Fibroblast of peridontal ligament (primary cell): ENCODE data around the gene CD33.
"Not testable (repeated sequence)": the region's sequence is repeated elsewhere in the genome, so short reads cannot be mapped to it uniquely, and the experiment has no call there.

ENCODE experiments used
- DNase-seq: peaks from one replicate; pipeline ENCODE4 v3.0.0-alpha.2; 2010; ENCODE audit errors: extremely low read depth

Gene CD33

GRCh38 chr19:51210191-51210784, 14.6 kb upstream of the CD33 start:
- DNase-seq: no peak

GRCh38 chr19:51210874-51211361, 14.0 kb upstream of the CD33 start:
- not testable (repeated sequence) for DNase-seq

GRCh38 chr19:51211833-51212232, 13.0 kb upstream of the CD33 start:
- DNase-seq: no peak

GRCh38 chr19:51219307-51219706, 5.6 kb upstream of the CD33 start:
- DNase-seq: no peak

DNA sequence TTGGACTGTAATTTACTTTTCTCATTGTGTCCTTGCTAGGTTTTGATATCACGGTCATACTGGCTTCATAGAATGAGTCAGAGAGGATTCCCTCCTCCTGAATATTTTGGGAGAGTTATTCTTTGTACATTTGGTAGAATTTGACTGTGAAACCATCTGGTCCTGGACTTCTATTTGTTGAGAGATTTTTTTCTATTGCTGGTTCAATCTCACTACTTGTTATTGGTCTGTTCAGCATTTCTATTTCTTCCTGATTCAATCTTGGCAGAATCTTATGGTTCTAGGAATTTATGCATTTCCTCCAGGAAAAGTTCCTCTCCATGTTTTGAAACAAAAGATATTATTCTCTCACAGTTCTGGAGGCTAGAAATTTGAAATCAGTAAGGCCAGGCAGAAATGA, 4.9 kb upstream of the CD33 start:
- DNase-seq: no peak

- no peak for DNase-seq
Measured at GRCh38 chr19:51220996-51221395, 3.9 kb upstream of the CD33 start.

- no peak for DNase-seq
Measured at GRCh38 chr19:51224163-51224641, 678 bp upstream of the CD33 start.

DNA sequence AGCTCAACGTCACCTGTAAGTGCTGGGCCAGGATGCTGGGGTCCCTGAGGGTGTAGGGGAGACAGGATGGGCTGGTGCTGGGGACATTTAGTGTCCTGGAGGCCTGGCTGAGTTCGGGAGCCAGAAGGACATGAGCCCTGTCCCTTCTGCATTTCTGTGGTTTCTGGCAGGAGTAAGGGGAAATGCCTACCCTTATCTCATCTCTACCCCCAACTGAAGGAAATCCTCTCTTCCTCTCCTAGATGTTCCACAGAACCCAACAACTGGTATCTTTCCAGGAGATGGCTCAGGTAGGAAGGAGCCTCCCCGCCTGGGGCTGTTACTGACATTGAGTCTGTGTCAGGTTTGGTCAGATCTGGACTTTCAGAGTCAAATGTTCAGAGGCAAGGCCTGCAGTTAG, 1.2 kb downstream of the CD33 start:
- DNase-seq: no peak

DNA sequence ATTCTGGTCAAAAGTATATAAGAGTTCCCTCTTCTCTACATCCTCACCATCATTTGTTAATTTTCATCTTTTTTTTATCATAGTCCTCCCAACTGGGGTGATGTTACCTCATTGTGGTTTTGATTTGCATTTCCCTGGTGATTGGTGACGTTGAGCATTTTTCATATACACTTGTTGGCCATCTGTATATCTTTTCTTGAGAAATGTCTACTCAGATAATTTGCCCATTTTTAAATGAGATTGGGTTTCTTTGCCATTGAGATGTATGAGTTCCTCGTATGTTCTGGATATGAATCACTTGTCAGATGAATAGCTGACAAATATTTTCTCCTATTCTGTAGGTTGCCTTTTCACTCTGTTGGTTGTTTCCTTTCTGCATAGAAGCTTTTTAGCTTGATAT, 2.4 kb downstream of the CD33 start:
- no peak for DNase-seq

DNA sequence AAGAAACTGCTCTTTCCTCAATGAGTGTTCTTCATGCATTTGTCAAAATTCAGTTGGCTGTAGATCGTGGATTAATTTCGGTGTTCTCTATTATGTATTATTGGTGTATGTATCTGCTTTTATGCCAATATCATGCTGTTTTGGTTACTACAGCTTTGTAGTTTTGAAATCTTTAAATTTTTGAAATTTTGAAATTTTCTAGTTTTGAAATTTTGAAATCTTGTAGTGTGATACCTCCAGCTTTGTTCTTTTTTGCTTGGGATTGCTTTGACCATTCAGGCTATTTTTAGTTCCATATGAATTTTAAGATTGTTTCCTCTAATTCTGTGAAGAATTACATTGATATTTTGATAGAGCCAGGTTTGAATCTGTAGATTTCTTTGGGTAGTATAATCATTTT, 3.1 kb downstream of the CD33 start:
- no peak for DNase-seq

DNA sequence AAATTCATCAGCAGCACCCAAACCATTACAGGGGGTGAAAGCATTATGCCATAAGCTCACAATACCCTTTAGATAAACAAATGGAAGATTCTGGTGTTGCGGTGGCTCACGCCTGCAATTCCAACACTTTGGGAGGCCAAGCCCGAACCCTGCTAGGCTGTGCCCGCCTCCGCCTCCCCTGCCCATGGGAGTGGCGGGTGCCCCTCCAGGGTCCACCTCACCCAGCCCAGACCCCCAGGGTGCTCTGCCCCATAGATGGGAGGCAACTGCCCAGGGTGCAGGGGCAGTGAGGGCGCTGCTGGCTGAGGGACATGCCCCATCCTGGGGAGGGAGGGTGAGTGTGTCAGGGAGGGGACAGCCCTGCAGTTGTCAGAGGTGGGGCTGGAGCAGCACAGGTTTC, 16.0 kb downstream of the CD33 start:
- DNase-seq: no peak

DNA sequence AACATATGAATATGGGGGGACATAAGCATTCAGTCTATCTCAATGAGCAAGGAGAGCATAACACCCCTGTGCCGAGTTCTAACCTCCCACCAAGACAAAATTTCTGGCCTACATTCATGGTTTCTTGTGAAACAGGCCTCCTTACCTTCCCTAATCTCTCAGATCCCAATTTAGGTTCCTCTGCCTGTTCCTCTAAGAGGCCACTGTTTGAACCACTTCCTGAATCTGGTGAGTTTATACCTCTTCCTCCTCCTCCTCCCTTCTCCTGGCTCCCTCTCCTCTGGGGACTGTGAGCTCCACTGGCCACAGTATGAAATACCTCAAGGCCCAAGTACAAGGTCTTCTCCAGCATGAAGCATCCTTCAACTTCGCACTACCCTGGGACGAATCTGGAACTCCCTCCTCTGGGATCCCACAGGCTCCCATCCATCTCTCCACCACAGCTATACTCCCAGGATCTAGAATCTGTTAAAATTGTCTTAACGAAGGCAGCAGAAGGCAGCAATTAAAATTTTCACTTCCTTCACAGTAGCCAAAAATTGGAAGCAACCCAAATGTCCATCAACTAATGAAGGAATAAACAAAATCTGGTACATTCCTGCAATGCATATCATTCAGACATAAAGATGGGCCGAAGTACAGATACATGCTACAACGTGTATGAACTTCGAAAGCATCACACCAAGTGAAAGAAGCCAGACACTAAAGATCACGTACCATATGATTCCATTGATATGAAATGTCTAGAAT, 18.2 kb downstream of the CD33 start:
- DNase-seq: no peak

GRCh38 chr19:51246164-51246552, 21.3 kb downstream of the CD33 start:
- DNase-seq: no peak

DNA sequence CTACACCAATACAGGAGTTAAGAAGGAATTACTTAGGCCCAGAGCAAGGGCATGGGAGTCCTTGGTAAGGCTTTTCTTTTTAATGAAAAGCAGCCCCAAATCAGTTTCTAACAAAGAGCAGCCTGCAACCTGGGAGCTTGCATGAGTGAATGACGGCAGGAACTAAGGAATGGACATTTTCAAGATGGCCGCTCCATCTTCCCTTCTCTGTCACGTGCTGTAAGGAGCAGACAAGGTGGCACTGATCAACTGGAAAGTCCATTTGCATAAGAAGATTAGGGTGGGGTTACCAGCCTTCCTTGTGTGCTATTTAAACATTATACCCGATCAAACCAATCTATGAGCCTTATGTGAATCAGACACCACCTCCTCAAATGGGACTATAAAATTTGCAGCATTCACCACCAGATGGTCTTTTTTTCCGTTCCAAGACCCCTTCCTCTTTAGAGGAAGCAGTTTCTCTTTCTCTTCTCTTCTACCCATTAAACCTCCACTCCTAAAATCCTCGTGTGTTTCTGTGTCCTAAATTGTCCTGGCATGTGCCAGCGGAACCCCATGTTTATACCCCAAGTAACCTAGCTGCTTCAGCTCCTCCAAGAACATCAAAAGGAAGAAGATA, 23.2 kb downstream of the CD33 start:
- DNase-seq: no peak

GRCh38 chr19:51250786-51251467, 26.0 kb downstream of the CD33 start, which contains the start of gene SIGLECL1:
Gene SIGLECL1, plus strand, starts transcription at chr19:51251080. Its CDS starts 12,993 bp downstream, at chr19:51264073.
- no peak for DNase-seq

DNA sequence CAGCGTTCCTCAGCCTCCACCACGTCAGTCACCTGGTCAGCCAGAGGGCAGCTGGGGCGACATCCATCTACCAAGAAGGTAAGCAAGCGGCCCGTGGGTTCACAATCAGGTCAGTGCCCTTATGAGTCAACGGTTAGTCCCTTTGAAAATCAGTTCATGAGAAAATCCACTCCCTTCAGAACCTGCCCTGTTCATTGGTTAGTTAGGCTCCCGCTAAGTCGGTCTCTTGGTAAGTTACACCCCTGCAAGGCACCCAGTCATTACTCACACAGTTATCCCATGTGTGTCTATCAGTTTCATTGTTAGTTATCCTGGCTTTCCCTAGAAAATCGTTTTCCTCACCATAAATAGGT, 26.6 kb downstream of the CD33 start:
- DNase-seq: no peak

GRCh38 chr19:51252306-51253079, 27.6 kb downstream of the CD33 start:
- no peak for DNase-seq

DNA sequence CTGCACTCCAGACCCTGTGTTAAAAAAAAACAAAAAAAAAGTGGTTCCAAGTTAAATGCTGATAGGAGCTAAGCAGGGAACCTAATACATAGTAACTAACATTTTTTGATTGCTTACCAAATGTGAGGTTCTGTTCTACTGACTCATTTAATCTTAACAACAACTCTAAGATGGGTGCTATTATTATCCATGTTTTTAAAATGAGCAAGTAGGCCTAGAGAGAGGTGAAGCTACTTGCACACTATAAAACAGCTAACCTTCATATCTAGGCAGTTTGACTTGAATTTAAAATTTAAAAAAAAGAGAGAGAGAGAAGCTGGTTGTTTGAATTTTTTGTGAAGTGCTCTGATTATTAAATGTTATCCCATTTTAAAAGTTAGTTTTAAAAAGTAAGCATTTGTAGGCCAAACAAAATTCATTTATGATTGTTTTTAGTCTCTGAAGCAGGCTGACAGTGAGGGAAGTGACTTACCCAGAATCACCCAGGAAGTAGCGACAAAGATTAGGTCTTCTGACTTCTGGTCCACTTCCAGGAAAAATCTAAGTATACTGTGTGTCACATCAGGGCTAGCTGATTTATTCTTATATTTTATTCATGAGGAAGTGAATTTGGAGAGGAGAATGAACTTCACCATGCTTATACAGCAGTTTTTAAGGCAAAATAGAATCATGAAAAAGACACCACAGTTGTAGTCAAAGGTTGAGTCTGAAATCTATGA, 28.4 kb downstream of the CD33 start:
- no peak for DNase-seq

DNA sequence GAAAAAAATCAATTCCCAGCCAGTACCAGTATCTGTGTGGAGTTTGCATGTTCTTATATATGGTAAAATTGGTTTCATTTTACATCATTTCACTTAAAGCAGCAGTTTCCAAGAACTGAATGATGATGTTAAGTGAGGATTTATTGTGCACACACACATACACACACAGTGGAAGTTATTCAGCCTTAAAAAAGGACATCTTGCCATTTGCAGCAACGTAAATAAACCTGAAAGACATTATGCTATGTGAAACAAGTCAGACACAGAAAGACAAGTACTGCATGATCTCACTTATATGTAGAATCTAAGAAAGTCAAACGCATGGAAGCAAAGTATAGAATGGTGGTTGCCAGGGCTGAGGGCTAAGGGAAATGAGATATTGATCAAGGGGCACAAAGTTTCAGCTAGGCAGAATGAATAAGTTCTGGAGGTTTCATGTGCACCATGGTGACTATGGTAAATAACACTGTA, 31.3 kb downstream of the CD33 start:
- DNase-seq: no peak

- DNase-seq: no peak
Measured at GRCh38 chr19:51257471-51257870, 32.6 kb downstream of the CD33 start.
